Activated CD4-positive, alpha-beta T cell treated with anti-CD3 and anti-CD28 coated beads, Interleukin-2, amount 10 ng/mL, durations not matched to agents 7 days and 5 days (primary cell): ENCODE data around the gene TFB2M. TPM values are rescaled to one million over a fixed set of nuclear protein-coding genes. Genes with fewer than 3 reads are reported as not detected.

Source experiments
- CTCF ChIA-PET: fragments of 350-600 bp; sonication (Branson Sonifier 250); formaldehyde crosslinking; loops from one replicate; lab custom pipeline; 2021; ENCODE audit warnings: antibody characterized with exemption; lab: Charles Lee
- POLR2A ChIA-PET: fragments of 350-600 bp; sonication (Branson Sonifier 250); formaldehyde crosslinking; loops from one replicate; lab custom pipeline; 2021; ENCODE audit warnings: antibody characterized with exemption; lab: Charles Lee
- DNase-seq: peaks from one replicate; pipeline ENCODE4 v3.0.0-alpha.2; 2020
- H3K27ac Mint-ChIP-seq: one replicate; pipeline ENCODE4 v1.8.0; 2021; ENCODE audit warnings: mild to moderate bottlenecking, moderate library complexity, mixed read lengths
- H3K27me3 Mint-ChIP-seq: one replicate; pipeline ENCODE4 v1.8.0; 2021; ENCODE audit warnings: mixed read lengths
- H3K36me3 Mint-ChIP-seq: one replicate; pipeline ENCODE4 v1.8.0; 2021; ENCODE audit warnings: low read depth, mixed read lengths
- H3K4me1 Mint-ChIP-seq: one replicate; pipeline ENCODE4 v1.8.0; 2021; ENCODE audit warnings: mixed read lengths
- H3K4me3 Mint-ChIP-seq: one replicate; pipeline ENCODE4 v1.8.0; 2021; ENCODE audit warnings: mild to moderate bottlenecking, moderate library complexity, mixed read lengths
- H3K9me3 Mint-ChIP-seq: one replicate; pipeline ENCODE4 v1.8.0; 2021; ENCODE audit warnings: mixed read lengths
- total RNA-seq, 2 experiments: library from RNA; stranded (reverse); gene quantifications; one replicate each; pipeline ENCODE4 v1.2.3, GENCODE V29; 2021

Gene TFB2M
- total RNA-seq, 2 experiments from 2014 or later, result 9.4 to 10.1 TPM

DNA sequence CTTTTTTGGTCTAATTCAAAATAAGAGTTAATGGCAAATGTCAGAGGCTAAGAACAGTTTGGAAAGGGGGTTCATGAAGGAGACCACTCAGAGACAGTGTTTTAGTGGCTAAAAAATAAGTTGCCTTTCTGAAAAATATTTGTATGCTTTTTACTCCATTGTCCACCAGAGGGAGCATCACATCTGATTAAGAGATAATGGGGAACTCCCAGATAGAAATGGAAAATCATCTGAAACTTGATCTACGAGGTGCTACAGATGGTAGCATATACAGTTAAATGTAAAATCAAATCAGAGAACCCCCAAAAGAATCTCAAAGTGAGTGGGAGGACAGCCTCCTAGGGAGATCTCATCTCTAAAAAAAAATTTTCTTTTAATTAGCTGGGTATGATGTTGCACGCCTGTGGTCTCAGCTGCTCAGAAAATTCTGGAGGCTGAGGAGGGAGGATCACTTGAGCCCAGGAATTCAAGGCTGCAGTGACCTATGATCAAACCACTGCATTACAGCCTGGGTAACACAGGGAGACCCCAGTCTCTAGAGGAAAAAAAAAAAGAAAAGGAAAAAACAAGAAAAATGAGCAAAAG is 68.6 kb downstream of the TFB2M start:
- peak; percentile 60 for DNase-seq
- CTCF ChIA-PET, result interaction anchor here (0.5 to 1.3 kb wide), 11 partner anchors 8 to 1660 kb away, joined by 3 to 8 read pairs (median 4); partner anchors contain the start of gene SMYD3
- no peak overlapping the region for H3K27ac Mint-ChIP-seq
- H3K4me1 Mint-ChIP-seq, result peaks cover 13% of the 10 kb centered on the region
- POLR2A ChIA-PET, result no interaction called here
- no peaks in the 10 kb centered on the region for H3K27me3 Mint-ChIP-seq
- H3K9me3 Mint-ChIP-seq, result no peaks in the 10 kb centered on the region
- H3K36me3 Mint-ChIP-seq, result peaks cover 4% of the 10 kb centered on the region
- H3K4me3 Mint-ChIP-seq, result no peak overlapping the region

DNA sequence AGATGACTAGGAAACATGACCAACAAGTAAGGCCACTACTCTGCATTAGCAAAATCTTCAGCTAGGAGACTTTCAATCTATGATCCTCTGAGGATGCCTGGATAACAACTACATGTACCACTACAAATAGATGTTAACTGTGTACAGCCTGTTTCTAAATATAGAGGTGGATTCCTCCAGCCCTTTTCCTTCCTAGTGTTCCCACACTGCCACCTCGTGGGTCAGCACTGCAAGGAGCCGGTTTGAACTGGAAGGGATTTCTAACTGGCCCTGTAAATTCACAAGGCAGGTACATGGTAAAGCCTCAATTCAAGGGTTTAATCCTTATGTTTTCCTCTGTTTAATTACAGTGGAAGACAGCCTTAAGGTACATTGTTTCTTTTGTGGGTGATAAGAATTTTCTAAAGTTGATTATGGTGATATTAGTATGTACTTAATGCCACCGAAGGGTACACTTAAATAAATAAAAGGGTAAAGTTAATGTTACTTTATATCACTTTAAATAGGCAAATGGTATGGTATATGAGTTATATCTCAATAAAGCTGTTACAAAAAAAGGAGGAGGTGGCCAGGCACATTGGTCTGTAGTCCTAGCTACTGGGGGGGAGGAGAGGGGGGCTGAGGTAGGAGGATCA is 73.3 kb downstream of the TFB2M start:
- peaks cover 6% of the 10 kb centered on the region for H3K4me1 Mint-ChIP-seq
- ChIA-PET CTCF (no interaction called here), POLR2A (no interaction called here)
- H3K9me3 Mint-ChIP-seq, result no peaks in the 10 kb centered on the region
- no peaks in the 10 kb centered on the region for H3K27me3 Mint-ChIP-seq
- peaks cover 3% of the 10 kb centered on the region for H3K36me3 Mint-ChIP-seq
- DNase-seq, result peak; percentile 51
- no peak overlapping the region for H3K27ac Mint-ChIP-seq
- H3K4me3 Mint-ChIP-seq, result no peak overlapping the region

DNA sequence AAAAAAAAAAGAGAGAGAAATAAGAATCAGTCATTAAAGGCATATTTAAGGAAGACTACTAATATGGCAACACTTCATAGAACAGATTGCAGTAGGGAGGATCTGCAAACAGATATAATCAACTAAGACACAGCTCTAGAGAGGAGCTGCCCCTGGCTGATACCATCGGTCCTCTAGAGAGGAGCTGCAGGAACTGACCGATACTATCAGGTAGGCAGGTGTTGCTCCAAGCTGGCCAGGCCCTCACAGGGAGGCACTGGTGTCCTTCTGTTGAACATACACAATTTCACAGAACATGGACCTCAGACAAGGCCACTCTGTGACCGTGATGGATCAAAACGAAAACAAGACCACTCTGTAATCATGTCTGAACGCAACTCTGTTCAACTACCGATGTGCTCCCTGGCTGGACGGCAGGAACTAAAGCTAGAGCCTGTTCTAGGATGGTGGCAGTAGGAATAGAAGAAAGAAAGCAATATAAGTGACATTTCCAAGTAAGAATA is 74.5 kb downstream of the TFB2M start:
- POLR2A ChIA-PET, result no interaction called here
- DNase-seq, result no peak
- H3K36me3 Mint-ChIP-seq, result peaks cover 5% of the 10 kb centered on the region
- peak overlapping the region; percentile 62 for H3K27ac Mint-ChIP-seq
- H3K9me3 Mint-ChIP-seq, result no peaks in the 10 kb centered on the region
- peaks cover 2% of the 10 kb centered on the region for H3K4me1 Mint-ChIP-seq
- no peak overlapping the region for H3K4me3 Mint-ChIP-seq
- no peaks in the 10 kb centered on the region for H3K27me3 Mint-ChIP-seq
- CTCF ChIA-PET, result interaction anchor here (0.7 kb wide), 1 partner anchor 210 kb away, joined by 5 read pairs; no protein-coding TSS in a partner anchor

Other genes starting within 250 kb of the TFB2M start
- 10 to 100 TPM; 17.1 TPM for gene SMYD3, start 59.0 kb downstream of the TFB2M start, total RNA-seq
- gene CNST, start 195 bp upstream of the TFB2M start, total RNA-seq, result 10 to 100 TPM; 32.8 to 36.7 TPM
- gene SCCPDH, start 158.1 kb upstream of the TFB2M start, total RNA-seq, result 10 to 100 TPM in 1 of 2 experiments, 1 to 10 TPM in 1; 9.4 to 10.9 TPM